CMK (cell line): ENCODE results near the gene HSPA1L.

Experiments used
- DNase-seq: peaks from one replicate; pipeline ENCODE4 v3.0.0-alpha.2; 2010; ENCODE audit warnings: low read depth

HSPA1L gene

GRCh38 chr6:31763619-31763940 is 51.5 kb downstream of the HSPA1L start:
- DNase-seq, result no peak

- no peak for DNase-seq
Measured at GRCh38 chr6:31762878-31763618, 52.0 kb downstream of the HSPA1L start.

- no peak for DNase-seq
Measured at GRCh38 chr6:31762356-31762755, 52.7 kb downstream of the HSPA1L start, which contains the start of gene SAPCD1. TSS of gene SAPCD1 (plus strand) at chr6:31762656. CDS start at chr6:31763055, 399 bp downstream.

- no peak for DNase-seq
Measured at GRCh38 chr6:31761343-31761742, 53.7 kb downstream of the HSPA1L start.

- no peak for DNase-seq
Measured at GRCh38 chr6:31760790-31761189, 54.3 kb downstream of the HSPA1L start.
